ENCODE data around the gene HDAC7. TPM values are rescaled to one million over a fixed set of nuclear protein-coding genes. Genes with fewer than 3 reads are reported as not detected.
A peak's percentile ranks its signal among the peaks of the same experiment; 100 is the strongest.

Gene HDAC7
- total RNA-seq, 1 donor from 2014 or later: 92.2 TPM

- FAIRE-seq (no peak), DNase-seq (ENCODE audit: low read depth) (no peak)
- peaks cover 4% of the 10 kb centered on the region for H3K9me3 Mint-ChIP-seq (ENCODE audit: unreplicated experiment)
- no peaks in the 10 kb centered on the region for H3K27me3 ChIP-seq (ENCODE audit: insufficient read depth, low read length)
- H3K27me3 Mint-ChIP-seq (ENCODE audit: low read depth, unreplicated experiment): peaks cover 30% of the 10 kb centered on the region
- no peak overlapping the region for H3K4me2 ChIP-seq (ENCODE audit: low read length)
- H3K27ac Mint-ChIP-seq (ENCODE audit: unreplicated experiment): no peak overlapping the region
- H3K9me3 ChIP-seq (ENCODE audit: insufficient read depth, low read depth, low read length): no peaks in the 10 kb centered on the region
- H3K4me1 ChIP-seq (ENCODE audit: insufficient read depth, low read length): no peaks in the 10 kb centered on the region
- TF ChIP-seq, protein P1, sequence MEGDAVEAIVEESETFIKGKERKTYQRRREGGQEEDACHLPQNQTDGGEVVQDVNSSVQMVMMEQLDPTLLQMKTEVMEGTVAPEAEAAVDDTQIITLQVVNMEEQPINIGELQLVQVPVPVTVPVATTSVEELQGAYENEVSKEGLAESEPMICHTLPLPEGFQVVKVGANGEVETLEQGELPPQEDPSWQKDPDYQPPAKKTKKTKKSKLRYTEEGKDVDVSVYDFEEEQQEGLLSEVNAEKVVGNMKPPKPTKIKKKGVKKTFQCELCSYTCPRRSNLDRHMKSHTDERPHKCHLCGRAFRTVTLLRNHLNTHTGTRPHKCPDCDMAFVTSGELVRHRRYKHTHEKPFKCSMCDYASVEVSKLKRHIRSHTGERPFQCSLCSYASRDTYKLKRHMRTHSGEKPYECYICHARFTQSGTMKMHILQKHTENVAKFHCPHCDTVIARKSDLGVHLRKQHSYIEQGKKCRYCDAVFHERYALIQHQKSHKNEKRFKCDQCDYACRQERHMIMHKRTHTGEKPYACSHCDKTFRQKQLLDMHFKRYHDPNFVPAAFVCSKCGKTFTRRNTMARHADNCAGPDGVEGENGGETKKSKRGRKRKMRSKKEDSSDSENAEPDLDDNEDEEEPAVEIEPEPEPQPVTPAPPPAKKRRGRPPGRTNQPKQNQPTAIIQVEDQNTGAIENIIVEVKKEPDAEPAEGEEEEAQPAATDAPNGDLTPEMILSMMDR (IDR thresholded peaks at IDR 0.05; ENCODE audit: insufficient read depth, low read depth, low read length): no peak
- no peak for TF ChIP-seq EZH2 (IDR thresholded peaks at IDR 0.05; ENCODE audit: insufficient read depth, low read length)
- H4K20me1 ChIP-seq (ENCODE audit: insufficient read depth, low read length): no peaks in the 10 kb centered on the region
- H3K27ac ChIP-seq (ENCODE audit: low read depth, low read length): no peak overlapping the region
- H3K9ac ChIP-seq (ENCODE audit: low read length): no peak overlapping the region
- H3K36me3 Mint-ChIP-seq (ENCODE audit: low read depth, unreplicated experiment): peaks cover 28% of the 10 kb centered on the region
- no peaks in the 10 kb centered on the region for H3K36me3 ChIP-seq (ENCODE audit: insufficient read depth, low read length)
- peaks cover 7% of the 10 kb centered on the region for H3K4me1 Mint-ChIP-seq (ENCODE audit: low read depth, unreplicated experiment)
- no peak overlapping the region for H3K4me3 ChIP-seq (ENCODE audit: insufficient read depth, low read depth, low read length)
- no peak overlapping the region for H2AFZ ChIP-seq (ENCODE audit: low read depth, low read length)
- no peaks in the 10 kb centered on the region for H3K79me2 ChIP-seq (ENCODE audit: insufficient read depth, low read length)
- H3K4me3 Mint-ChIP-seq (ENCODE audit: unreplicated experiment): no peak overlapping the region
These were observed 29.1 kb upstream of the HDAC7 start for GRCh38 chr12:47848853-47849252.

GRCh38 chr12:47846294-47846996 lies 26.7 kb upstream of the HDAC7 start:
- Mint-ChIP-seq H3K4me1 (ENCODE audit: low read depth, unreplicated experiment) (peaks cover 24% of the 10 kb centered on the region), H3K27ac (ENCODE audit: unreplicated experiment) (no peak overlapping the region)

More at GRCh38 chr12:47846294-47846996, 26.7 kb upstream of the HDAC7 start:
- Histone ChIP-seq H3K9me3 (ENCODE audit: insufficient read depth, low read depth, low read length) (no peaks in the 10 kb centered on the region), H3K27ac (ENCODE audit: low read depth, low read length) (no peak overlapping the region), H2AFZ (ENCODE audit: low read depth, low read length) (no peak overlapping the region), H4K20me1 (ENCODE audit: insufficient read depth, low read length) (no peaks in the 10 kb centered on the region), H3K4me3 (ENCODE audit: insufficient read depth, low read depth, low read length) (no peak overlapping the region), H3K9ac (ENCODE audit: low read length) (no peak overlapping the region), H3K79me2 (ENCODE audit: insufficient read depth, low read length) (no peaks in the 10 kb centered on the region), H3K27me3 (ENCODE audit: insufficient read depth, low read length) (no peaks in the 10 kb centered on the region), H3K4me1 (ENCODE audit: insufficient read depth, low read length) (peaks cover 9% of the 10 kb centered on the region), H3K36me3 (ENCODE audit: insufficient read depth, low read length) (no peaks in the 10 kb centered on the region), H3K4me2 (ENCODE audit: low read length) (no peak overlapping the region)
- peaks cover 30% of the 10 kb centered on the region for H3K27me3 Mint-ChIP-seq (ENCODE audit: low read depth, unreplicated experiment)
- H3K36me3 Mint-ChIP-seq (ENCODE audit: low read depth, unreplicated experiment): peaks cover 30% of the 10 kb centered on the region
- FAIRE-seq (no peak), DNase-seq (ENCODE audit: low read depth) (no peak)
- H3K9me3 Mint-ChIP-seq (ENCODE audit: unreplicated experiment): peaks cover 4% of the 10 kb centered on the region
- TF ChIP-seq, protein P1 (IDR thresholded peaks at IDR 0.05; ENCODE audit: insufficient read depth, low read depth, low read length): no peak
- no peak for TF ChIP-seq EZH2 (IDR thresholded peaks at IDR 0.05; ENCODE audit: insufficient read depth, low read length)
- H3K4me3 Mint-ChIP-seq (ENCODE audit: unreplicated experiment): peak overlapping the region; percentile 45

All from astrocyte (in vitro differentiated cells and primary cell).